Ramos (cell line): ENCODE results near the gene CD226.
"Not testable (repeated sequence)": the region's sequence is repeated elsewhere in the genome, so short reads cannot be mapped to it uniquely, and the experiment has no call there.

Source experiments
- in situ Hi-C: fragments of 300-500 bp; cut with MboI; formaldehyde crosslinking; loops from one replicate; pipeline ENCODE4 v1.14.3; 2022; ENCODE audit warnings: low sequenced_read_pairs; ENCODE audit not compliant: unreplicated experiment

Gene CD226

GRCh38 chr18:69947361-69948133, at the start of gene CD226:
CD226 (minus strand) TSS chr18:69947873; CDS start chr18:69947406, 467 bp downstream.
- in situ Hi-C loops, result no loop called here

GRCh38 chr18:69996951-69997798, 49.5 kb upstream of the CD226 start:
- in situ Hi-C loops, result no loop called here

GRCh38 chr18:69996417-69996816, 48.7 kb upstream of the CD226 start:
- in situ Hi-C loops, result no loop called here

GRCh38 chr18:69995774-69996173, 48.1 kb upstream of the CD226 start:
- in situ Hi-C loops, result no loop called here

- in situ Hi-C loops, result no loop called here
These were observed 45.1 kb upstream of the CD226 start for GRCh38 chr18:69992776-69993175.

GRCh38 chr18:69987870-69988269, 40.2 kb upstream of the CD226 start:
- in situ Hi-C loops, result no loop called here

- in situ Hi-C loops, result no loop called here
These were observed 37.6 kb upstream of the CD226 start for GRCh38 chr18:69985239-69985638.

GRCh38 chr18:69982417-69982816, 34.7 kb upstream of the CD226 start:
- in situ Hi-C loops, result no loop called here

GRCh38 chr18:69981948-69982347, 34.3 kb upstream of the CD226 start:
- in situ Hi-C loops, result no loop called here

- in situ Hi-C loops, result no loop called here
These were observed 33.5 kb upstream of the CD226 start for GRCh38 chr18:69980982-69981804.

GRCh38 chr18:69980509-69980908, 32.8 kb upstream of the CD226 start:
- in situ Hi-C loops, result no loop called here

GRCh38 chr18:69978732-69979715, 31.4 kb upstream of the CD226 start:
- in situ Hi-C loops, result no loop called here

- in situ Hi-C loops, result not testable (repeated sequence)
These were observed 27.6 kb upstream of the CD226 start for GRCh38 chr18:69975294-69975693.

- in situ Hi-C loops, result no loop called here
These were observed 26.7 kb upstream of the CD226 start for GRCh38 chr18:69974365-69974764.

- in situ Hi-C loops, result no loop called here
These were observed 21.8 kb upstream of the CD226 start for GRCh38 chr18:69969491-69969890.

- in situ Hi-C loops, result no loop called here
These were observed 20.4 kb upstream of the CD226 start for GRCh38 chr18:69968039-69968438.

- in situ Hi-C loops, result no loop called here
These were observed 15.5 kb upstream of the CD226 start for GRCh38 chr18:69963196-69963595.

- in situ Hi-C loops, result no loop called here
These were observed 14.0 kb upstream of the CD226 start for GRCh38 chr18:69961718-69962117.

- in situ Hi-C loops, result no loop called here
These were observed 10.7 kb upstream of the CD226 start for GRCh38 chr18:69958422-69958821.
